Smooth muscle cell (in vitro differentiated cells): ENCODE data around the gene NOP10. TPM values are rescaled to one million over a fixed set of nuclear protein-coding genes. Genes with fewer than 3 reads are reported as not detected.

Source experiments
- DNase-seq: peaks from one replicate; lab custom pipeline; 2025; ENCODE audit not compliant: unreplicated experiment; lab: John Stamatoyannopoulos, UW
- H2AFZ ChIP-seq: fragments of 200-600 bp; sonication (generic); 2 replicates; pipeline ENCODE4 v1.6.0; 2016; ENCODE audit warnings: antibody characterized with exemption, low read depth, mild to moderate bottlenecking
- H3F3A ChIP-seq: fragments of 200-600 bp; sonication (generic); 2 replicates; pipeline ENCODE4 v1.6.0; 2017; ENCODE audit warnings: antibody characterized with exemption, low read depth
- H3K27ac ChIP-seq: fragments of 200-600 bp; sonication (generic); 2 replicates; pipeline ENCODE4 v1.5.1; 2016; ENCODE audit warnings: low read depth, mild to moderate bottlenecking
- H3K27me3 ChIP-seq: fragments of 200-600 bp; sonication (generic); 2 replicates; pipeline ENCODE4 v1.6.1; 2016; ENCODE audit warnings: low read depth, mild to moderate bottlenecking
- H3K36me3 ChIP-seq: fragments of 200-600 bp; sonication (generic); 2 replicates; pipeline ENCODE4 v1.5.1; 2016; ENCODE audit warnings: low read depth
- H3K4me1 ChIP-seq: fragments of 200-600 bp; sonication (generic); 2 replicates; pipeline ENCODE4 v1.5.1; 2016; ENCODE audit warnings: low read depth
- H3K4me2 ChIP-seq: fragments of 200-600 bp; sonication (generic); 2 replicates; pipeline ENCODE4 v1.6.0; 2016; ENCODE audit warnings: mild to moderate bottlenecking
- H3K4me3 ChIP-seq: fragments of 200-600 bp; sonication (generic); 2 replicates; pipeline ENCODE4 v1.5.1; 2016; ENCODE audit warnings: mild to moderate bottlenecking
- H3K79me2 ChIP-seq: fragments of 200-600 bp; sonication (generic); 2 replicates; pipeline ENCODE4 v1.6.0; 2016; ENCODE audit warnings: low read depth, mild to moderate bottlenecking
- H3K9ac ChIP-seq: fragments of 200-600 bp; sonication (generic); 2 replicates; pipeline ENCODE4 v1.6.0; 2016; ENCODE audit warnings: low read depth
- H3K9me3 ChIP-seq: fragments of 200-600 bp; sonication (generic); replicated peaks from 2 replicates; pipeline ENCODE4 v1.5.1; 2016; ENCODE audit warnings: low read depth
- H4K20me1 ChIP-seq: fragments of 200-600 bp; sonication (generic); 2 replicates; pipeline ENCODE4 v1.6.0; 2016; ENCODE audit warnings: low read depth
- CTCF ChIP-seq: fragments of 200-600 bp; sonication (generic); IDR thresholded peaks from 2 replicates; pipeline ENCODE4 v1.5.1; 2017; ENCODE audit warnings: borderline replicate concordance, mild to moderate bottlenecking, antibody characterized with exemption; ENCODE audit not compliant: insufficient read depth, poor library complexity, severe bottlenecking
- WGBS: methylation state at CpG from one replicate; pipeline ENCODE4 v1.1.7; 2016; ENCODE audit warnings: low lambda C conversion rate; 5-methylcytosine and 5-hydroxymethylcytosine counted together
- polyA plus RNA-seq: library from polyadenylated mRNA; unstranded; fragments of >200 nt; fragmentation: Nextera tagmentation; extraction: Ambion mirVana; gene quantifications from 2 replicates; pipeline ENCODE4 v1.2.1, GENCODE V29; 2016
- total RNA-seq: library from RNA; depleted of rRNA; stranded (reverse); fragments of >200 nt; gene quantifications from 2 replicates; pipeline ENCODE4 v1.2.3, GENCODE V29; 2014

NOP10 gene
- total and polyA plus RNA-seq, 2 experiments from 2014 or later: 305 to 306 TPM

GRCh38 chr15:34327906-34328305, 15.0 kb downstream of the NOP10 start:
- H2AFZ ChIP-seq: no peak overlapping the region
- no peaks in the 10 kb centered on the region for H4K20me1 ChIP-seq
- H3K9ac ChIP-seq: no peak overlapping the region
- no peaks in the 10 kb centered on the region for H3K79me2 ChIP-seq
- H3K4me1 ChIP-seq: no peaks in the 10 kb centered on the region
- no peaks in the 10 kb centered on the region for H3K36me3 ChIP-seq
- no peaks in the 10 kb centered on the region for H3K9me3 ChIP-seq
- no peaks in the 10 kb centered on the region for H3F3A ChIP-seq
- H3K4me3 ChIP-seq: no peak overlapping the region
- H3K27me3 ChIP-seq: no peaks in the 10 kb centered on the region
- TF ChIP-seq CTCF: no peak
- DNase-seq: no peak
- H3K4me2 ChIP-seq: no peak overlapping the region
- WGBS: 91% methylated on average over 4 of the region's 4 CpGs
- H3K27ac ChIP-seq: no peak overlapping the region

GRCh38 chr15:34325368-34325767, 17.6 kb downstream of the NOP10 start:
- no peak for DNase-seq
- Histone ChIP-seq H3K36me3 (no peaks in the 10 kb centered on the region), H4K20me1 (no peaks in the 10 kb centered on the region), H3K9ac (no peak overlapping the region), H3K27me3 (no peaks in the 10 kb centered on the region), H3K4me2 (no peak overlapping the region), H3K4me1 (no peaks in the 10 kb centered on the region), H3K4me3 (no peak overlapping the region), H3K79me2 (no peaks in the 10 kb centered on the region), H3F3A (no peaks in the 10 kb centered on the region), H2AFZ (no peak overlapping the region), H3K27ac (no peak overlapping the region), H3K9me3 (no peaks in the 10 kb centered on the region)
- no peak for TF ChIP-seq CTCF

- no peak overlapping the region for H3K4me2 ChIP-seq
- no peaks in the 10 kb centered on the region for H3K79me2 ChIP-seq
- no peak overlapping the region for H3K4me3 ChIP-seq
- no peaks in the 10 kb centered on the region for H4K20me1 ChIP-seq
- TF ChIP-seq CTCF: no peak
- no peak overlapping the region for H3K27ac ChIP-seq
- no peak overlapping the region for H3K9ac ChIP-seq
- no peaks in the 10 kb centered on the region for H3F3A ChIP-seq
- no peaks in the 10 kb centered on the region for H3K27me3 ChIP-seq
- no peaks in the 10 kb centered on the region for H3K4me1 ChIP-seq
- 94% methylated on average over 1 of the region's 1 CpG for WGBS
- H3K9me3 ChIP-seq: no peaks in the 10 kb centered on the region
- H2AFZ ChIP-seq: no peak overlapping the region
- no peaks in the 10 kb centered on the region for H3K36me3 ChIP-seq
- DNase-seq: no peak
These were observed 18.0 kb downstream of the NOP10 start for GRCh38 chr15:34324933-34325332.

GRCh38 chr15:34323217-34323616, 19.7 kb downstream of the NOP10 start:
- Histone ChIP-seq H3K4me2 (no peak overlapping the region), H3K79me2 (no peaks in the 10 kb centered on the region), H3F3A (no peaks in the 10 kb centered on the region), H3K4me3 (no peak overlapping the region), H3K27me3 (no peaks in the 10 kb centered on the region), H2AFZ (no peak overlapping the region), H3K27ac (no peak overlapping the region), H3K36me3 (no peaks in the 10 kb centered on the region), H3K9me3 (no peaks in the 10 kb centered on the region), H3K4me1 (peaks cover 3% of the 10 kb centered on the region), H3K9ac (no peak overlapping the region), H4K20me1 (no peaks in the 10 kb centered on the region)
- DNase-seq: no peak
- TF ChIP-seq CTCF: no peak
- 94% methylated on average over 10 of the region's 10 CpGs for whole genome bisulfite sequencing
